Endothelial cell of umbilical vein (primary cell): Measurements from ENCODE around the gene BIN1. TPM values are rescaled to one million over a fixed set of nuclear protein-coding genes. Genes with fewer than 3 reads are reported as not detected.

Source experiments
- BruUV-seq: library from RNA; stranded (reverse); fragments of 400-500 nt; replicated peaks from 2 replicates; lab custom pipeline; 2021; lab: Mats Ljungman, UMichigan
- CTCF ChIA-PET: fragments of 300-600, 350-600 bp; sonication (Branson Sonifier 250); formaldehyde crosslinking; loops from one replicate; lab custom pipeline; 2021; ENCODE audit warnings: antibody characterized with exemption, inconsistent platforms; lab: Charles Lee
- POLR2A ChIA-PET: fragments of 300-600, 350-600 bp; sonication (Branson Sonifier 250); formaldehyde crosslinking; loops from one replicate; lab custom pipeline; 2021; ENCODE audit warnings: antibody characterized with exemption, inconsistent platforms; lab: Charles Lee
- DNase-seq: peaks from one replicate; pipeline ENCODE4 v3.0.0-alpha.2; 2011; ENCODE audit warnings: low read depth, low spot score
- FAIRE-seq: peaks from 2 replicates; lab custom pipeline; 2011; peaks lifted over from hg19 to GRCh38; lab: Jason Lieb, UNC
- H2AFZ ChIP-seq: 2 replicates; pipeline ENCODE4 v1.6.0; 2012; ENCODE audit warnings: low read depth, low read length, control low read depth, inconsistent platforms
- H3K27ac ChIP-seq: 2 replicates; pipeline ENCODE4 v1.5.1; 2011; ENCODE audit warnings: low read depth, mild to moderate bottlenecking, control low read depth, low read length, moderate library complexity; ENCODE audit not compliant: insufficient read depth
- H3K27me3 ChIP-seq, 2 experiments: 2 replicates each; pipeline versions ENCODE4 v1.6.0 to v1.6.1; 2011; ENCODE audit warnings: low read length in 2 of 2, mixed read lengths in 1 of 2; ENCODE audit not compliant: control insufficient read depth in 2 of 2, insufficient read depth in 2 of 2
- H3K36me3 ChIP-seq, 2 experiments: 2 replicates in 1 of 2; 3 replicates in 1 of 2; pipeline ENCODE4 v1.5.1; 2011; ENCODE audit warnings: low read length in 2 of 2, mild to moderate bottlenecking in 1 of 2, moderate library complexity in 1 of 2; ENCODE audit not compliant: control insufficient read depth in 2 of 2, insufficient read depth in 2 of 2; ENCODE audit errors: extremely low read depth in 1 of 2
- H3K4me1 ChIP-seq: 3 replicates; pipeline ENCODE4 v1.5.1; 2011; ENCODE audit warnings: mild to moderate bottlenecking, low read length; ENCODE audit not compliant: control insufficient read depth, insufficient read depth; ENCODE audit errors: extremely low read depth
- H3K4me2 ChIP-seq: 2 replicates; pipeline ENCODE4 v1.6.1; 2011; ENCODE audit warnings: low read length, control low read depth, mixed read lengths; ENCODE audit not compliant: insufficient read depth
- H3K4me3 ChIP-seq, 3 experiments: fragments of 200-600 bp in 1 of 3; sonication (generic), shearing (Covaris generic) in 1 of 3; replicated peaks in 1 of 3; 2 replicates each; pipeline ENCODE4 v1.5.1; 2011 to 2016; ENCODE audit warnings: control low read depth in 3 of 3, low read length in 3 of 3, mild to moderate bottlenecking in 2 of 3, inconsistent platforms in 1 of 3, low read depth in 1 of 3, moderate library complexity in 1 of 3; ENCODE audit not compliant: insufficient read depth in 1 of 3
- H3K79me2 ChIP-seq: 2 replicates; pipeline ENCODE4 v1.6.0; 2012; ENCODE audit warnings: low read length, inconsistent platforms; ENCODE audit not compliant: control insufficient read depth, insufficient read depth
- H3K9ac ChIP-seq: replicated peaks from 2 replicates; pipeline ENCODE3; 2011; ENCODE audit warnings: low read length, control low read depth; ENCODE audit not compliant: insufficient read depth; ENCODE audit errors: extremely low read depth
- H3K9me1 ChIP-seq: replicated peaks from 3 replicates; pipeline ENCODE4 v1.6.0; 2011; ENCODE audit warnings: mild to moderate bottlenecking, low read length; ENCODE audit not compliant: control insufficient read depth, insufficient read depth; ENCODE audit errors: extremely low read depth
- H3K9me3 ChIP-seq: replicated peaks from 2 replicates; pipeline ENCODE4 v1.5.1; 2012; ENCODE audit warnings: low read length, inconsistent platforms; ENCODE audit not compliant: control insufficient read depth, insufficient read depth
- H4K20me1 ChIP-seq: replicated peaks from 2 replicates; pipeline ENCODE3; 2011; ENCODE audit warnings: mild to moderate bottlenecking, low read length; ENCODE audit not compliant: control insufficient read depth, insufficient read depth; ENCODE audit errors: extremely low read depth
- CTCF ChIP-seq, 2 donors: IDR thresholded peaks; 1 replicate in 1 of 2; 2 replicates in 1 of 2; pipeline ENCODE4 v1.5.1; 2011; ENCODE audit warnings: low read length in 2 of 2, mild to moderate bottlenecking in 2 of 2, moderate library complexity in 2 of 2, control low read depth in 1 of 2, inconsistent platforms in 1 of 2, low read depth in 1 of 2; ENCODE audit not compliant: insufficient read depth in 1 of 2; ENCODE audit errors: extremely low read depth in 1 of 2
- FOS ChIP-seq: IDR thresholded peaks from 2 replicates; pipeline ENCODE4 v1.6.1; 2011; ENCODE audit warnings: mild to moderate bottlenecking, low read length, moderate library complexity, borderline replicate concordance; ENCODE audit not compliant: insufficient read depth
- JUN ChIP-seq: IDR thresholded peaks from 2 replicates; pipeline ENCODE4 v1.6.1; 2011; ENCODE audit warnings: borderline replicate concordance, low read depth; ENCODE audit not compliant: insufficient read length, insufficient read depth
- MYC ChIP-seq: IDR thresholded peaks from one replicate; pipeline ENCODE4 v1.6.1; 2011; ENCODE audit warnings: mild to moderate bottlenecking, low read depth, low read length
- POLR2A ChIP-seq: IDR thresholded peaks from 2 replicates; pipeline ENCODE4 v1.6.1; 2012; ENCODE audit warnings: low read depth, mild to moderate bottlenecking, control low read depth, low read length
- POLR2AphosphoS5 ChIP-seq: IDR thresholded peaks from 2 replicates; pipeline ENCODE4 v1.6.1; 2012; ENCODE audit warnings: low read depth, mild to moderate bottlenecking, control low read depth, low read length, moderate library complexity; ENCODE audit not compliant: insufficient read depth
- dilution Hi-C: fragments of 300-500 bp; cut with MboI; formaldehyde crosslinking; loops from one replicate; pipeline ENCODE4 v1.15.0; 2019; ENCODE audit warnings: low sequenced_read_pairs; ENCODE audit not compliant: extremely low pct_ligation_motif_present
- intact Hi-C: fragments of 100-400 bp; cut with micrococcal nuclease; formaldehyde crosslinking; loops from one replicate; pipeline ENCODE4 v1.10.0; 2022
- polyA plus RNA-seq, 4 experiments: library from polyadenylated mRNA; depleted of rRNA in 3 of 4; stranded (reverse) in 3 of 4; unstranded in 1 of 4; fragments of >200 nt; gene quantifications; 2 replicates each; pipeline versions ENCODE4 v1.2.1 to v1.2.3, GENCODE V29; 2011 to 2012; ENCODE audit warnings: missing spikeins in 1 of 4
- total RNA-seq: library from RNA; stranded (reverse); gene quantifications from 2 replicates; pipeline ENCODE4 v1.2.3, GENCODE V29; 2021

The BIN1 gene
- total and polyA plus RNA-seq, 2 donors (not counting 3 experiments of a cell fraction or from before 2014, with no cell fraction given) = 26.3 to 36.9 TPM

GRCh38 chr2:127064642-127065250 lies 42.2 kb downstream of the BIN1 start:
- CTCF ChIA-PET = interaction anchor here (0.7 to 0.8 kb wide), 2 partner anchors 41 to 108 kb away, joined by 3 to 4 read pairs; no protein-coding TSS in a partner anchor
- POLR2A ChIA-PET = interaction anchor here (1.3 kb wide), 1 partner anchor 42 kb away, joined by 3 read pairs; the partner anchor contains the start of gene BIN1
- peak; percentile 98 for DNase-seq
- H3K9ac ChIP-seq = peak overlapping the region; percentile 65
- peak; percentile 99 for FAIRE-seq
- H3K36me3 ChIP-seq = no peaks in the 10 kb centered on the region
- no peaks in the 10 kb centered on the region for H4K20me1 ChIP-seq
- H3K4me1 ChIP-seq = peaks cover 54% of the 10 kb centered on the region
- no peaks in the 10 kb centered on the region for H3K9me3 ChIP-seq
- H3K9me1 ChIP-seq = no peaks in the 10 kb centered on the region
- no peaks in the 10 kb centered on the region for H3K79me2 ChIP-seq
- peak overlapping the region; percentile 91 for H3K27ac ChIP-seq
- dilution Hi-C loops = no loop called here
- H2AFZ ChIP-seq = no peak overlapping the region
- BruUV-seq = no TSS peak
- H3K27me3 ChIP-seq = no peaks in the 10 kb centered on the region
- no peak overlapping the region for H3K4me3 ChIP-seq
- no peak overlapping the region for H3K4me2 ChIP-seq
- TF ChIP-seq POLR2AphosphoS5 (peak; percentile 99), MYC (no peak), FOS (peak; percentile 100), JUN (peak; percentile 78), CTCF (IDR thresholded peaks at IDR 0.05; ENCODE audit: extremely low read depth in 1 of 2, insufficient read depth in 1 of 2, low read depth in 1 of 2, low read length in 2 of 2) (peak in 1 of 2 donors; percentile 13), POLR2A (peak; percentile 18)
- intact Hi-C loops = loop anchor here (2.0 to 10.0 kb wide), 6 partner anchors 22 to 407 kb away; partner anchors contain the start of genes BIN1, ERCC3, GYPC and MAP3K2
